Breast epithelium (tissue), 3 donors: ENCODE results near the gene TEX38.
"Not testable (repeated sequence)": the region's sequence is repeated elsewhere in the genome, so short reads cannot be mapped to it uniquely, and the experiment has no call there.

Source experiments
- POLR2A ChIP-seq: fragments of 450-650 bp; IDR thresholded peaks from one replicate; pipeline ENCODE4 v1.6.1; 2016; ENCODE audit warnings: antibody characterized with exemption, mild to moderate bottlenecking, moderate library complexity
- POLR2AphosphoS5 ChIP-seq, 3 donors: sonication (generic); formaldehyde crosslinking; IDR thresholded peaks; one replicate each; pipeline ENCODE4 v1.6.1; 2017; ENCODE audit warnings: antibody characterized with exemption in 3 of 3
- TF ChIP-seq, protein P1 (sequence below), 3 donors: fragments of 450-650 bp; IDR thresholded peaks; one replicate each; pipeline ENCODE4 v1.5.1; 2016 to 2017; ENCODE audit warnings: antibody characterized with exemption in 3 of 3, mild to moderate bottlenecking in 3 of 3, moderate library complexity in 3 of 3

DNA sequence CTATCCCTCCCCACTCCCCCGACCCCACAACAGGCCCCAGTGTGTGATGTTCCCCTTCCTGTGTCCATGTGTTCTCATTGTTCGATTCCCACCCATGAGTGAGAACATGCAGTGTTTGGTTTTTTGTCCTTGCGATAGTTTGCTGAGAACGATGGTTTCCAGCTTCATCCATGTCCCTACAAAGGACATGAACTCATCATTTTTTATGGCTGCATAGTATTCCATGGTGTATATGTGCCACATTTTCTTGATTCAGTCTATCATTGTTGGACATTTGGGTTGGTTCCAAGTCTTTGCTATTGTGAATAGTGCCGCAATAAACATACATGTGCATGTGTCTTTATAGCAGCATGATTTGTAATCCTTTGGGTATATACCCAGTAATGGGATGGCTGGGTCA lies 8.7 kb upstream of the TEX38 start:
- TF ChIP-seq, protein P1, sequence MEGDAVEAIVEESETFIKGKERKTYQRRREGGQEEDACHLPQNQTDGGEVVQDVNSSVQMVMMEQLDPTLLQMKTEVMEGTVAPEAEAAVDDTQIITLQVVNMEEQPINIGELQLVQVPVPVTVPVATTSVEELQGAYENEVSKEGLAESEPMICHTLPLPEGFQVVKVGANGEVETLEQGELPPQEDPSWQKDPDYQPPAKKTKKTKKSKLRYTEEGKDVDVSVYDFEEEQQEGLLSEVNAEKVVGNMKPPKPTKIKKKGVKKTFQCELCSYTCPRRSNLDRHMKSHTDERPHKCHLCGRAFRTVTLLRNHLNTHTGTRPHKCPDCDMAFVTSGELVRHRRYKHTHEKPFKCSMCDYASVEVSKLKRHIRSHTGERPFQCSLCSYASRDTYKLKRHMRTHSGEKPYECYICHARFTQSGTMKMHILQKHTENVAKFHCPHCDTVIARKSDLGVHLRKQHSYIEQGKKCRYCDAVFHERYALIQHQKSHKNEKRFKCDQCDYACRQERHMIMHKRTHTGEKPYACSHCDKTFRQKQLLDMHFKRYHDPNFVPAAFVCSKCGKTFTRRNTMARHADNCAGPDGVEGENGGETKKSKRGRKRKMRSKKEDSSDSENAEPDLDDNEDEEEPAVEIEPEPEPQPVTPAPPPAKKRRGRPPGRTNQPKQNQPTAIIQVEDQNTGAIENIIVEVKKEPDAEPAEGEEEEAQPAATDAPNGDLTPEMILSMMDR (IDR thresholded peaks at IDR 0.05), result not testable (repeated sequence)
- TF ChIP-seq POLR2AphosphoS5 (IDR thresholded peaks at IDR 0.05); POLR2A: not testable (repeated sequence)
